ENCODE measurements around the gene PUS7.
"Not testable (repeated sequence)": the region's sequence is repeated elsewhere in the genome, so short reads cannot be mapped to it uniquely, and the experiment has no call there.

PUS7 gene

DNA sequence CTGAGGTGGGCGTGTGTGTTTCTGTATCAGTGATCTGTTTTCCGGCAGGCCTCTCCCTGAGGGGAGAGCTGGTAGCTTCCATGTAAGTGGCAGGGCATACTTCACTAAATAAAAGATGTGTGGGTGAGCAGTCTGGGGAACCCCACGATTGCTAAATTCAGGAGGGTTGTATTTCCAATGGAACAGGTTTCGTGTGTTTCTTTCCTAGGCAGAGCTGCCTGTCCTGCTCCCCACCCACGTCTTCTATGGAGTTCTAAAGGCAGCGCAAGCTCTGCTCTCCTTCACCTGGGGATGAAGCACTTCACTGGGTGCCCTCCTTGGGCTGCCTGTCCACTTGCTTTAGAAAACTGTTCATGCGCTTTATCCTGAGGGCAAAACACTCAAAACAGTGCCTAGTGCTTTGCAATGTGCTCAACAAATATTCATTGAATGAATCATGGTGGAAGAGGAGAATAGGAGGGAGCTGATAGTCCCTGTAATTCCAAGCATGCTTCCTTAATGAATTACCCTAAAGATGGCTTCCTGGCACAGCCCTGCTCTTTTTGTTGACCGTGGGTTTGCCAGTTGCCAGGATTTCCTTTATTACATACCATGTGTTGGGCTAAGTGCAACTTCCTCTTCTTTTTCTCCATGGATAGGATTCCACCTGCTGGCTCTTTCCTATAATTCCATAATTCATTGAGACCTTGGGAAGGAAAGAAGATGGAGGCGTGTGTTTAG is 82.7 kb downstream of the PUS7 start:
- DNase-seq = no peak

DNA sequence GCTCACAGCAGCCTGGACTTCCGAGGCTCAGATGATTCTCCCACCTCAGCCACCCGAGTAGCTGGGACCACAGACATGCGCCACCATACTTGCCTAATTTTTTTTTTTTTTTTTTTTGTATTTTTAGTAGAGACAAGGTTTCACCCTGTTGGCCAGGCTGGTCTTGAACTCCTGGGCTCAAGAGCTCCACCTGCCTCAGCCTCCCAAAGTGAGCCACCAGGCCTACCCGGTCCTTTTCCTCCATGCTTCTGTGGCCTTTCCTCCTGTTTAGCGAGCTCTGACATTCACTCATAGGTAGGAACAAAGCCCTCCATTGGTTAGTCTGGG is 83.3 kb downstream of the PUS7 start:
- DNase-seq = no peak

- no peak for DNase-seq
These were observed 83.8 kb downstream of the PUS7 start for GRCh38 chr7:105438254-105438653.

DNA sequence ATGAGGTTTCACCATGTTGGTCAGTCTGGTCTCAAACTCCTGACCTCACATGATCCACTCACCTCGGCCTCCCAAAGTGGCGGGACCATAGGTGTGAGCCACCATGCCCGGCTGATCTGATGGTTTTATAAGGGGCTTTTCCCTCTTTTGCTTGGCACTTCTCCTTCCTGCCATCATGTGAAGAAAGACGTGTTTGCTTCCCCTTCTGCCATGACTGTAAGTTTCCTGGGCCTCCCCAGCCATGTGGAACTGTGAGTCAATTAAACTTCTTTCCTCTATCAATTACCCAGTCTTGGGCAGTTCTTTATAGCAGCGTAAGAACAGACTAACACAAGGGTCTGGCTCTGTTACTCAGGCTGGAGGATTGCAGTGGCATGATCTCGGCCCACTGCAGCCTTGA is 84.7 kb downstream of the PUS7 start:
- not testable (repeated sequence) for DNase-seq

DNA sequence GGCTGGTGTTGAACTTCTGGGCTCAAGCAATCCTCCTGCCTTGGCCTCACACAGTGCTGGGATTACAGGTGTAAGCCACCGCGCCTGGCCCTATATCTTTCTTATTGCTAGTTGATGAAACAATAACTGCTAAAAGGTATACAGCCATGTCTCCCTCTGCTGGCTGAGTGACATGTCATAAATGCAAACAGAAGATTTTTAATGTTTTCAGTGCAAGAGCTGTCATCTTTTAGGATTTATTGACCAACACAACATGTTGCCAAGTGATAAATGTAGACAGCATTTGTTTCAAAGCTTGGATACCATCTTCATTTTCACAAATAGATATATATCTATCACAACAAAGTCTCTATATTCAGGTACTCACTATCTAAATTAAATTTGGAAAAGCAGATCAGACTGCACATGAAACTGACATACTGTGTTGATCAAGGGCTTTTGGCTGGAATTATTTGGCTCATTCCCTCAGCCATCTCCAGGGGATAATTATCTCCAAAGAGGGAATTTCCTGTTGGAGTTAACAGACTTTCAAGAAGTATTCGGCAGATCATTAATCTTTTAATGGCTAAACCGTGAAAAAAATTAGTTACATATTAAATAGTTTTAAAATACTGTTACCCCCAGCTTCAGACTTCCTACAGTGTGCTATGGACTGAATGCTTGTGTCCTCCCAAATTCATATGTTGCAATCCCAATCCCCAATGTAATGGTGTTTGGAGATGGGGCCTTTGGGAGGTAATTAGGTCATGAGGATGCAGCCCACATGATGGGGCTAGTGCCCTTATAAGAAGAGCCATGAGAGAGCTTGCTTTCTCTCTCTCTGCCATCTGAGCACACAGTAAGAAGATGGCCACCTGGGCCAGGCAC is 92.1 kb downstream of the PUS7 start:
- DNase-seq = peak; percentile 37 to 45

DNA sequence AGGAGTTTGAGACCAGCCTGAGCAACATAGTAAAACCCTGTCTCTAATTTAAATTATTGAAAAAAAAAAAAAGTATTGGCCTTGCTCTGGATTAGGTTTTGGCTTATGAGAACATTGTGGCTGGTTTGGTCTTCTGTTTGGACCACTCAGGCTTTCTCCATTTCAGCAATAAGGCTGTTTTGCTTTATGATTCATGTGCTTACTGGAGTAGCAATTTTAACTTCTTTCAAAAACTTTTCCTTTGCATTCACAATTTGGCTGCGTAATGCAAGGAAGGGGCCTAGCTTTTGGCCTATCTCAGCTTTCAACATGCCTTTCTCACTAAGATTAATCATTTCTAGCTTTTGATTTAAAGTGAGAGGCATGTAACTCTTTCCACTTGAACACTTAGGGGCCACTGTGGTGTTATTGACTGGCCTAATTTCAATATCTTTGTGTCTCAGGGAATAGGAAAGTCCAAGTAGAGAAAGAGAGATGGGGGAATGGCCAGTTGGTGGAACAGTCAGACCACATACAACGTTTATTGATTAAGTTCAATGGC is 95.4 kb downstream of the PUS7 start:
- no peak for DNase-seq

GRCh38 chr7:105423987-105424386 is 98.1 kb downstream of the PUS7 start:
- DNase-seq = no peak

GRCh38 chr7:105413887-105414437 is 108.1 kb downstream of the PUS7 start:
- no peak for DNase-seq

GRCh38 chr7:105410774-105411173 is 111.3 kb downstream of the PUS7 start:
- DNase-seq = not testable (repeated sequence)

- DNase-seq = not testable (repeated sequence)
These were observed 112.3 kb downstream of the PUS7 start for GRCh38 chr7:105409775-105410174.

DNA sequence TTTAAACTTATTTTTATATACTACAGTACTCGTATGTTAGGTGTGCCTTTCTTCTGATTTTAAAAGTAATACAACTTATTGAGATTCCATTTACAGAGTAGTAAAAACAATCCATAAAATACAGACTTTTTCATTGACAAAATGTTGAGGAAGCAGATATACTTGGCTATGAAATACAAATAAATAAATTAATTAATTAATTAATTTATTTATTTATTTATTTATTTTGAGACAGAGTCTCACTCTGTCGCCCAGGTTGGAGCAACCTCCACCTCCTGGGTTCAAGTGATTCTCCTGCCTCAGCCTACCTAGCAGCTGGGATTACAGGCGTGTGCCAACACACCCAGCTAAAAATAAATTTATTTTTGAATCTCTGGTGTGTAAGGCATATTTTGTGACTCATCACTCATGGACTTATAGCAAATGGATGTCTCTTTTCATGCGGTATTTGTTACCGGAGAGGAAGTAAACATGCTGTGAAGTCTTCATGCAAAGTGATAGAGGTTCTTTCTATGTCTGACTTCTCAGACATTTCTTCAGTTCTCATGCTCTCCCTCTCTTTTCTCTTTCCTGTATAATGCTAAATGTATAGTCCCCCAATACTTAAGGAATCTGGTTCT is 113.2 kb downstream of the PUS7 start:
- DNase-seq = no peak

All from activated CD4-positive, alpha-beta T cell treated with anti-CD3 and anti-CD28 coated beads, Interleukin-2, amount 50 U/mL, for 4 hours (primary cell).